Spleen (tissue), 11 donors: ENCODE results near the gene PNPT1. TPM values are rescaled to one million over a fixed set of nuclear protein-coding genes. Genes with fewer than 3 reads are reported as not detected.

Experiments
- DNase-seq: peaks from one replicate; pipeline ENCODE4 v3.0.0-alpha.2; 2020
- H3K27ac ChIP-seq, 8 donors: fragments of 200-600 bp; sonication (generic) in 7 of 8; 1 replicate in 4 of 8; 2 replicates in 4 of 8; pipeline versions ENCODE4 v1.5.0 to v1.8.0; 2016 to 2021; ENCODE audit warnings: inconsistent platforms in 4 of 8, mild to moderate bottlenecking in 4 of 8, moderate library complexity in 1 of 8
- H3K27me3 ChIP-seq, 7 donors: fragments of 200-600 bp; sonication (generic) in 6 of 7; replicated peaks in 1 of 7; 1 replicate in 4 of 7; 2 replicates in 3 of 7; pipeline versions ENCODE4 v1.5.0 to v1.8.0; 2016 to 2021; ENCODE audit warnings: inconsistent platforms in 3 of 7, mild to moderate bottlenecking in 1 of 7
- H3K36me3 ChIP-seq, 6 donors: fragments of 200-600 bp; sonication (generic) in 5 of 6; 1 replicate in 4 of 6; 2 replicates in 2 of 6; pipeline versions ENCODE4 v1.5.0 to v1.8.0; 2016 to 2021; ENCODE audit warnings: inconsistent platforms in 2 of 6
- H3K4me1 ChIP-seq, 6 donors: fragments of 200-600 bp; sonication (generic) in 5 of 6; 1 replicate in 3 of 6; 2 replicates in 3 of 6; pipeline versions ENCODE4 v1.5.0 to v1.8.0; 2016 to 2021; ENCODE audit warnings: inconsistent platforms in 3 of 6
- H3K4me3 ChIP-seq, 8 donors: fragments of 200-600 bp; sonication (generic) in 7 of 8; 1 replicate in 4 of 8; 2 replicates in 4 of 8; pipeline versions ENCODE4 v1.5.0 to v1.8.0; 2016 to 2021; ENCODE audit warnings: inconsistent platforms in 4 of 8, mild to moderate bottlenecking in 4 of 8, moderate library complexity in 2 of 8
- H3K9me3 ChIP-seq, 8 donors: fragments of 200-600 bp; sonication (generic) in 7 of 8; 1 replicate in 4 of 8; 2 replicates in 4 of 8; pipeline versions ENCODE4 v1.5.0 to v1.8.0; 2016 to 2021; ENCODE audit warnings: inconsistent platforms in 4 of 8
- POLR2A ChIP-seq, 3 donors: fragments of 450-650 bp; IDR thresholded peaks; one replicate each; pipeline ENCODE4 v1.5.1; 2017; ENCODE audit warnings: antibody characterized with exemption in 3 of 3, mild to moderate bottlenecking in 1 of 3
- POLR2AphosphoS5 ChIP-seq, 3 donors: sonication (generic); formaldehyde crosslinking; IDR thresholded peaks; one replicate each; pipeline ENCODE4 v1.5.1; 2017; ENCODE audit warnings: antibody characterized with exemption in 3 of 3
- WGBS, 5 donors: extraction: QIAGEN DNeasy Blood & Tissue Kit in 3 of 5; methylation state at CpG; one replicate each; pipeline versions ENCODE4 v1.1.5 to v1.1.7; 2013 to 2018; 5-methylcytosine and 5-hydroxymethylcytosine counted together
- intact Hi-C: fragments of 100-400 bp; cut with DNase I; formaldehyde crosslinking; loops from one replicate; pipeline ENCODE4 v1.15.0; 2023; ENCODE audit warnings: low total_unique reads
- polyA plus RNA-seq, 3 donors: library from polyadenylated mRNA; stranded (reverse); fragments of 200-250 nt; gene quantifications; one replicate each; pipeline ENCODE4 v1.2.1, GENCODE V29; 2013
- total RNA-seq, 7 donors: library from RNA; depleted of rRNA in 3 of 7; stranded (reverse); fragments of >200 nt in 3 of 7; fragmentation: NEBNext Ultra II Directional in 4 of 7; extraction: Animal tissue kit (Norgen Biotek cat#: 25700) in 4 of 7; gene quantifications; one replicate each; pipeline versions ENCODE4 v1.1.0 to v1.2.1, GENCODE V29; 2016 to 2021
- TF ChIP-seq, protein P1 (sequence below), 11 experiments: fragments of 200-600 bp in 7 of 11; fragments of 450-650 bp in 4 of 11; sonication (generic) in 4 of 11; IDR thresholded peaks in 8 of 11; conservative IDR thresholded peaks in 3 of 11; 1 replicate in 7 of 11; 2 replicates in 4 of 11; pipeline versions ENCODE4 v1.4.0 to v1.8.0; 2016 to 2021; ENCODE audit warnings: antibody characterized with exemption in 11 of 11, inconsistent platforms in 4 of 11, mild to moderate bottlenecking in 1 of 11
- donor health status: healthy with polysubstance abuse.
- donor health status: DM: no; HTN: no; CAD: no; lungs with moderate emphysema.
- donor health status: DM: no; HTN: no; CAD: no.
- donor health status: Bipolar disorder and iron deficiency.
- donor health status: healthy.
- donor health status: DM: no; HTN: no; CAD: no.
- donor health status: DM: yes; HTN: yes; CAD: no.

The PNPT1 gene
- total and polyA plus RNA-seq, 10 donors, result 6.4 to 26.3 (median 16.9) TPM

DNA sequence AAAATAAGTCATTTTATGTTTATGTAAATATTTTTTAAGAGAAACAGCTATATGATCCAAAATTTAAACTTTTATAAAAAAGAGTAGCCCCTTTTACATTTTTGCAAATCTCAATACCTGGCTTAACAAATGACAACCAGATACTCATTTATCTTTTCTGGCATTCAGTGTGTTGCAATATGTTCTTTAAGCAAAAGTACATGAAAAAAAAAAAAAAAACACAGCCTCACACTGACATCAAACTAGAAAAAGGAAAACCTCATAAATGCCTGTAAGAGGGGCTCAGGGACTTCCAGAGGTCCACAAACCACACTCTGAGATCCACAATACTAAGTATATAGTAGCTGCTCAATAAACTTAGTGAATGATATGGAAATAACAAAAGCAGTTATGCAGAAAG is 98.1 kb downstream of the PNPT1 start:
- no peak for DNase-seq
- H3K4me3 ChIP-seq, result no peak overlapping the region
- no peaks in the 10 kb centered on the region for H3K27me3 ChIP-seq
- TF ChIP-seq, protein P1, sequence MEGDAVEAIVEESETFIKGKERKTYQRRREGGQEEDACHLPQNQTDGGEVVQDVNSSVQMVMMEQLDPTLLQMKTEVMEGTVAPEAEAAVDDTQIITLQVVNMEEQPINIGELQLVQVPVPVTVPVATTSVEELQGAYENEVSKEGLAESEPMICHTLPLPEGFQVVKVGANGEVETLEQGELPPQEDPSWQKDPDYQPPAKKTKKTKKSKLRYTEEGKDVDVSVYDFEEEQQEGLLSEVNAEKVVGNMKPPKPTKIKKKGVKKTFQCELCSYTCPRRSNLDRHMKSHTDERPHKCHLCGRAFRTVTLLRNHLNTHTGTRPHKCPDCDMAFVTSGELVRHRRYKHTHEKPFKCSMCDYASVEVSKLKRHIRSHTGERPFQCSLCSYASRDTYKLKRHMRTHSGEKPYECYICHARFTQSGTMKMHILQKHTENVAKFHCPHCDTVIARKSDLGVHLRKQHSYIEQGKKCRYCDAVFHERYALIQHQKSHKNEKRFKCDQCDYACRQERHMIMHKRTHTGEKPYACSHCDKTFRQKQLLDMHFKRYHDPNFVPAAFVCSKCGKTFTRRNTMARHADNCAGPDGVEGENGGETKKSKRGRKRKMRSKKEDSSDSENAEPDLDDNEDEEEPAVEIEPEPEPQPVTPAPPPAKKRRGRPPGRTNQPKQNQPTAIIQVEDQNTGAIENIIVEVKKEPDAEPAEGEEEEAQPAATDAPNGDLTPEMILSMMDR (IDR thresholded peaks at IDR 0.05 in 8 of 11, conservative IDR thresholded peaks at IDR 0.05 in 3 of 11), result no peak
- TF ChIP-seq POLR2AphosphoS5 (IDR thresholded peaks at IDR 0.05) (no peak), POLR2A (IDR thresholded peaks at IDR 0.05) (no peak)
- H3K27ac ChIP-seq, result no peak overlapping the region
- no peaks in the 10 kb centered on the region for H3K9me3 ChIP-seq
- H3K4me1 ChIP-seq, result peaks cover 2 to 61% (median 16%) of the 10 kb centered on the region in 6 donors
- intact Hi-C loops, result no loop called here
- peaks cover 0 to 88% (median 38%) of the 10 kb centered on the region in 6 donors for H3K36me3 ChIP-seq

DNA sequence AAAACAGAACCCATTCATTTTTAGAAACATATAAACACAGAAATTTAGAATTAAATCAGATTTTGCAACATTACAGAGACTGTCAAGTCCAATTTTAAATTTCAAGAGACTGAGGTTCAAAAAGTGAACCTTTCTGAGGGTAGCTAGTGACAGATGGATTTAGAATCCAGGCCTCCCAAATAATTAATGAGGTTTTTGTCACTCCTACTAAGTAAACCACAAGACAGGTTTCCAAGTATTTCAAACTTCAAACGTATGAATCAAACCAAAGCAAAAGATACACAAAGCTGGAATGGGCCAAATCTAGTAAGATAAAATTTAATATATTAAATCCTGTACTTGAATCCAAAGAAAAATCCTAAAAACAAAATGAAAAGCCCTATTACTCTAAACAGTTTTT is 101.5 kb downstream of the PNPT1 start:
- Histone ChIP-seq H3K27ac (no peak overlapping the region), H3K4me1 (peaks cover 0 to 52% (median 4%) of the 10 kb centered on the region in 6 donors), H3K4me3 (no peak overlapping the region), H3K36me3 (peaks cover 0 to 76% (median 31%) of the 10 kb centered on the region in 6 donors), H3K9me3 (no peaks in the 10 kb centered on the region), H3K27me3 (no peaks in the 10 kb centered on the region)
- 36 to 64% (median 50%) methylated on average over 1 of the region's 1 CpG for WGBS, 5 donors
- no peak for TF ChIP-seq POLR2AphosphoS5 (IDR thresholded peaks at IDR 0.05)
- TF ChIP-seq, protein P1 (IDR thresholded peaks at IDR 0.05 in 8 of 11, conservative IDR thresholded peaks at IDR 0.05 in 3 of 11), result no peak
- no peak for TF ChIP-seq POLR2A (IDR thresholded peaks at IDR 0.05)
- DNase-seq, result no peak
- intact Hi-C loops, result no loop called here

DNA sequence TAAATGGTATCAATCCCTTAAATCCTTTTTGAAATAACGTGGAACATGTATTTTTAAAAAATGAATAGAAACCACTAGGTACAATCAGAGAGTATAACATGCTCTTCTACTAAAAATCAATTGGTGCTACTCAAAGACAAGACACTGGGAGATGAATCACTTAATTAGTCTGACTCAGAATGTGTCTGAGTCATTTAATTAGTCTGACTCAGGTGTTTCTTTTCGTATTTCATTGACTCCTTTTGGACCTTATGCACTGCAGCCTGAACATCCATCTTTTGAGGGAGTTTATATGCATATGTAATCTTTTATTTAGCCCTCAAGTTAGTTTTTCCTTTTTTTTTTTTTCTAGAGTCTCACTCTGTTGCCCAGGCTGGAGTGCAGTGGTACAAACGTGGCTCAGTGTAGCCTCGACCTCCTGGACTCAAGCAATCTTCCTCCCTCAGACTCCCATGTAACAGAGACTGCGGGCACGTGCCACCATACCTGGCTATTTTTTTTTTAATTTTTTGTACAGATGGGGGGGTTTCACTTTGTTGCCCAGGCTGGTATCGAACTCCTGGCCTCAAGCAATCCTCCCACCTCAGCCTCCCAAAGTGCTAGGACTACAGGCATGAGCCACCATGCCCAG is 102.7 kb downstream of the PNPT1 start:
- peaks cover 0 to 76% (median 25%) of the 10 kb centered on the region in 6 donors for H3K36me3 ChIP-seq
- DNase-seq, result no peak
- intact Hi-C loops, result no loop called here
- H3K4me1 ChIP-seq, result peaks cover 0 to 62% (median 7%) of the 10 kb centered on the region in 6 donors
- H3K9me3 ChIP-seq, result no peaks in the 10 kb centered on the region
- H3K27me3 ChIP-seq, result no peaks in the 10 kb centered on the region
- WGBS, 5 donors, result 71 to 91% (median 74%) methylated on average over 7 of the region's 7 CpGs
- TF ChIP-seq, protein P1 (IDR thresholded peaks at IDR 0.05 in 8 of 11, conservative IDR thresholded peaks at IDR 0.05 in 3 of 11), result no peak
- no peak for TF ChIP-seq POLR2AphosphoS5 (IDR thresholded peaks at IDR 0.05)
- no peak for TF ChIP-seq POLR2A (IDR thresholded peaks at IDR 0.05)
- H3K4me3 ChIP-seq, result no peak overlapping the region
- H3K27ac ChIP-seq, result no peak overlapping the region

DNA sequence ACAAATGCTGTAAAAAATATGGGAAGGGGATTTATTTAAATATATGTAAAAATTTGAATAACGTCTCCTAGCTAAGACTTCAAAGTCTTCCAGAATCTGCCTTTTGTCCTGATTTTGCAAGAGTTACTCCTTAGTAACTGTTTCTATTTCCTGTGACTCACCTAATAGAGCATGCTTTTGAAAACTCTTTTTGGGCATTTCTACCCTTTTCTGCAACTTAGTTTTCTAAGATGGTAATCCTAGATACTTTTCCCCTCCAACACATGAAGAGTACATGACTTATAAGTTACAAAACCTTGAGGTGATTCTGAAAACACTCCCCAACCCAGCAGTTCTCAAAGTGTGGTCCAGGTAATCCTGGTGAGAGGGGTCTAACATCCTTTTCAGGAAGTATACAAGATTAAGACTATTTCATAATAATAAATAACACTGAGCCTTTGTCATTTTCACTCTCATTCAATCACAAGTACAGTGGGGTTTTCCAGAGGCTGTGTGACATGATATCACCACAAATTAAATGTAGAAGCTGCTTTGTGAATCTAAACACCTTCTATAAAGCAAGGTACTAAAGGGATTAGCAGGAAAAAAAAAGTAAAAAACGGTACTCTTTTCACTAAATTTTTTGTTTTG is 108.1 kb downstream of the PNPT1 start:
- Histone ChIP-seq H3K36me3 (peaks cover 0 to 92% (median 46%) of the 10 kb centered on the region in 6 donors), H3K27me3 (no peaks in the 10 kb centered on the region), H3K4me1 (peaks cover 3 to 52% (median 14%) of the 10 kb centered on the region in 6 donors), H3K27ac (no peak overlapping the region), H3K4me3 (no peak overlapping the region), H3K9me3 (no peaks in the 10 kb centered on the region)
- no peak for DNase-seq
- 82 to 88% (median 86%) methylated on average over 2 of the region's 2 CpGs for WGBS, 5 donors
- intact Hi-C loops, result no loop called here
- TF ChIP-seq POLR2A (IDR thresholded peaks at IDR 0.05), result no peak
- TF ChIP-seq, protein P1 (IDR thresholded peaks at IDR 0.05 in 8 of 11, conservative IDR thresholded peaks at IDR 0.05 in 3 of 11), result no peak
- TF ChIP-seq POLR2AphosphoS5 (IDR thresholded peaks at IDR 0.05), result no peak
